Skin of body (tissue), 2 donors: ENCODE measurements around the gene KIAA0232. TPM values are rescaled to one million over a fixed set of nuclear protein-coding genes. Genes with fewer than 3 reads are reported as not detected.

Source experiments
- DNase-seq: peaks from one replicate; lab custom pipeline; 2025; lab: John Stamatoyannopoulos, UW
- total RNA-seq: library from RNA; depleted of rRNA; stranded (reverse); fragments of >200 nt; gene quantifications from one replicate; pipeline ENCODE4 v1.2.3, GENCODE V29; 2014

KIAA0232 gene, protein sequence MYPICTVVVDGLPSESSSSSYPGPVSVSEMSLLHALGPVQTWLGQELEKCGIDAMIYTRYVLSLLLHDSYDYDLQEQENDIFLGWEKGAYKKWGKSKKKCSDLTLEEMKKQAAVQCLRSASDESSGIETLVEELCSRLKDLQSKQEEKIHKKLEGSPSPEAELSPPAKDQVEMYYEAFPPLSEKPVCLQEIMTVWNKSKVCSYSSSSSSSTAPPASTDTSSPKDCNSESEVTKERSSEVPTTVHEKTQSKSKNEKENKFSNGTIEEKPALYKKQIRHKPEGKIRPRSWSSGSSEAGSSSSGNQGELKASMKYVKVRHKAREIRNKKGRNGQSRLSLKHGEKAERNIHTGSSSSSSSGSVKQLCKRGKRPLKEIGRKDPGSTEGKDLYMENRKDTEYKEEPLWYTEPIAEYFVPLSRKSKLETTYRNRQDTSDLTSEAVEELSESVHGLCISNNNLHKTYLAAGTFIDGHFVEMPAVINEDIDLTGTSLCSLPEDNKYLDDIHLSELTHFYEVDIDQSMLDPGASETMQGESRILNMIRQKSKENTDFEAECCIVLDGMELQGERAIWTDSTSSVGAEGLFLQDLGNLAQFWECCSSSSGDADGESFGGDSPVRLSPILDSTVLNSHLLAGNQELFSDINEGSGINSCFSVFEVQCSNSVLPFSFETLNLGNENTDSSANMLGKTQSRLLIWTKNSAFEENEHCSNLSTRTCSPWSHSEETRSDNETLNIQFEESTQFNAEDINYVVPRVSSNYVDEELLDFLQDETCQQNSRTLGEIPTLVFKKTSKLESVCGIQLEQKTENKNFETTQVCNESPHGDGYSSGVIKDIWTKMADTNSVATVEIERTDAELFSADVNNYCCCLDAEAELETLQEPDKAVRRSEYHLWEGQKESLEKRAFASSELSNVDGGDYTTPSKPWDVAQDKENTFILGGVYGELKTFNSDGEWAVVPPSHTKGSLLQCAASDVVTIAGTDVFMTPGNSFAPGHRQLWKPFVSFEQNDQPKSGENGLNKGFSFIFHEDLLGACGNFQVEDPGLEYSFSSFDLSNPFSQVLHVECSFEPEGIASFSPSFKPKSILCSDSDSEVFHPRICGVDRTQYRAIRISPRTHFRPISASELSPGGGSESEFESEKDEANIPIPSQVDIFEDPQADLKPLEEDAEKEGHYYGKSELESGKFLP (N-terminal part only)
- 26.8 TPM for total RNA-seq

DNA sequence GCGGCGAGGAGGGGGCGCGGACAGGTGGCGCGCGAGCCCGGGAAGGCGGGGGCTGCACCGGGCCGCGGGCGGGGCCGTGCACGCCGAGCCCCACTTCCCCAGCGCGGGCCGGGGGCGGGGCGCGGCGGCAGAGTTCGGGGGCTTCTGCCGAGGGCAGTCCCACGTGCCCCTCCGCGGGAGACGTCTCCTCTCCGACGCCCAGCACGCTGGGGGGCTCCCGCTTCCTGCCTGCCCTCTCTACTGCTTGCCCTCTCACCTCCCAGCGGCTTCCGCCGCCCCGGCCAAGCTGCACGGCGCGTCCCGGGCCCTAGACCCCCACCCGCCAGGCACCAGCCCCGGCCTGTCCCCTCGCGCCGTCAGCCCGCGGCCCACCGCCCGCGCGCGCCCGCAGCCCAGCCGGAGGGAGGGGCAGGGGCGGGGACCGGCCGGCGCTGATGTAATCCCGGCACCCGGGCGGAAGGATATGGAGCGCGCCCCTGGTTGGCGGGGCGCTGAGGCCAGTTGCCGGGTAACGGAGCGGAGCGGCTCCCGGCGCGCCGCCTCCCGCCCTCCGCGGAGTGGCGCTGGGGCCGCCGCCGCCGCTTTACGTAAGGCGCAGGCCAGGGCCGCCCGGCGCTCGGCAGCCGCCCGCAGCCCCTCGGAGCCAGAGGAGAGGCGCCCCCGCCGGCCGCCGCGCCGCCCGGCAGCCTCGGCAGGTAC, at the start of gene KIAA0232:
TSS of gene KIAA0232 (plus strand) at position 581 of the 699 bp plus-strand sequence. CDS start 41,727 bp downstream, outside the sequence.
- DNase-seq = peak; percentile 92

DNA sequence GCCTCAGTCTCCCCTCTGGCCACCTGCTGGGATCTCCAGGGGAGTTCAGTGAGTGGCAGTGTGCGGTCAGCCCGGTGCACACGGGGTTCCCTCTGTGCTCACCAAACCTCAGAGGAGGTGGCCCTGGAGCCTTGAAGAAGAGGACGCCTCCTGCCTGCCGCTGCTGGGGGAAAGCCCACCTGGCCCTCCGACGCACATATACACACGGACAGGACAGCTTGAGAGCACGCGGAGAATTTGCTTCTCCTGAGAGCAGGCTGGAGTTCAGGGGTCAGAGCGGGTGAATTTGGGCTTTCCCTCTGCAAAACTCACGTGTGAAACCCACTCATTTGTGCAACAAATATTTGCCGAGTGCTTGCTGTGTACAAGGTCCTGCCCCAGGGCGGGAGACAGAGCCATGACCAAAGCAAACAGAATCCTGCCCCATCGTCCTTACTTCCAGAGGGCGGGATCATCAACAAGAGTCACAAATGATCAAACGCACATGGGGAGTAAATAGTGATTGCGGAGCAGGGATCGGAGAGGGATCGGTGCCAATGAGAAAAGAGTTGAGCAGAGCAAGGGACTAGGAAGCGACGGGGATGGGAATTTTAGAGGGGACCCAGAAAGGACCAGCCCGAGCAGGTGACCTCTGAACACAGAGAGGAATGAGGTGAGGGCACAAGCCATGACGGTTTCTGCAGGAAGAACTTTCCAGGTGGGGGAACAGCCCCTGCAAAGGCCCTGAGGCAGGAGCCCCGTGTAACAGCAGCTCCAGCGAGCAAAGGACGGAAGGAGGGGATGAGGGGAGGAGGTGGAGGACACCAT, 49.0 kb upstream of the KIAA0232 start:
- DNase-seq = no peak

DNA sequence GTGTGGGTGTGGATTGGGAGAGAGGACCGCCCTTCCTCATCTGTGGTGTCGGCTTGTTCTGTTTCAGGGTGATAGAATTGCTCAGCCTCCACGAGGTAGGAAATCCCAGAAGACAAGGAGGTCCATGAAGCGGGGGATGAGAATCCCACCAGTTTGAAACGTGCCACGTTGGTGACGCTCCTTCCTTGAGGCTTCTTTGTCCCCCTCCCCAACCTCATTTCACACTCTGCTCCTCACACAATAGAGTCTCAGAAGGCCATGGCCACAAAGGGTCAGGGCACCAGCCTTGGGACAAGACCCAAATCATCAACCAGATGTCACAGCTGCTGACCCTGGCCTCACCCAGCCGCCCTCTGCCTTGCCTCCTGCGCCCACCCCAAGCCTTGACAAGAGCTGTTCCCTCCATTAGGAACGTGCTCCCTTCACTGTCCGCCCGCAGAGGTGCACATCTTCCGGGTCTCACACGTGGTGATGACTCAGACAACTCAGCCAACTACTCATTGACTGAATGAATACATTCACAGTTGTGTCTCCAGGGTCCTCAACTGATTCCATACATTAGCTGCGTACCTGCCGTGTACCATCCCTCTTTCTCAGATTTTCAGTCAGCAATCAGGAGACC, 48.3 kb upstream of the KIAA0232 start:
- DNase-seq = no peak

DNA sequence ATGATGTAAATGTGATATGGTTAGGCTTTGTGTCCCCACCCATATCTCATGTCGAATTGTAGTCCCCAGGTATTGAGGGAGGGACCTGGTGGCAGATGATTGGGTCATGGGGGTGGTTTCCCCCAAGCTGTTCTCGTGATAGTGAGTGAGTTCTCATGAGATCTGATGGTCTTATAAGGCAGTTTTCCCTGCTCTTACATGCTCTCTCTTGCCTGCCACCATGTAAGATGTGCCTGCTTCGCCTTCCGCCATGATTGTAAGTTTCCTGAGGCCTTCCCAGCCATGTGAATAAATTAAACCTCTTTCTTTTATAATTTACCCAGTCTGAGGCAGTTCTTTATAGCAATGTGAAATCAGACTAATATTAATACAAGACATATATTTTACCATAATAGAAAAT, 42.6 kb upstream of the KIAA0232 start:
- DNase-seq = no peak

DNA sequence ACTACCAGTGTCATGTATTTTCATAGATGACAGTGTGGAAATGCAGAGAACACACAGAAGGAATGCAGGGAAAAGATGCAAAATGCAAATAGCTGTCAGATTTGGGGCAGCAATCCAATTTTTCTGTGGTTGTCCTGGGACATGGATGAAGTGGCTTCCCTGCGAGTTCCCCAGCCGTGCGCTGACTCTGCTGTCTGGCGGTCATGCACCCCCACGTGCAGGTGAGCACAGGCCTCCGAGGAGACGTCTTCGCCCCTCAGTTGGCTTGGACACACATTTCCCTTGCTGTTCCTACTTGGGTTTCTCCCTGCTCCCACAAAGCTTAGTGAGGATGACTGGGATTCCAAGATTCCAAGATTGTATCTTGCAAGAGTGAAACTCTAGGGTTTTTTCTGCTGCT, 42.2 kb upstream of the KIAA0232 start:
- no peak for DNase-seq

DNA sequence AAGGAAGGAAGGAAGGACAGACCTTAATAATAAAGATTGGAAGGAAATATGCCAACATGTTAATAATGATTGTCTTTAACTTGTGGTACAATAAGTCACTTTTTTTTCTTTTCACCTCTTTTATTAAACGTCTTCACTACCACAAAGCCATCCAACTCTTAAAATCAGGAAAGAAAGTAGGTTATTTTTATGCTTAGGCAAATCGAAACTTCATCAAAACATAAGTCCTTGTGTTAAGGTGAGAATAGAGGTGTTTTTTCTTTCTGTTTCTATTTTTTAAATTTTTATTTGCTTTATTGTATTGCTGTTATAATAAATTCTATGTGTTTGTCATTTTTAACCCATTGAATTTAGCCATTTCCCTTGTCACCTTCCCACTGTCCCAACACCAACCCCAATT, 40.0 kb upstream of the KIAA0232 start:
- DNase-seq = no peak

DNA sequence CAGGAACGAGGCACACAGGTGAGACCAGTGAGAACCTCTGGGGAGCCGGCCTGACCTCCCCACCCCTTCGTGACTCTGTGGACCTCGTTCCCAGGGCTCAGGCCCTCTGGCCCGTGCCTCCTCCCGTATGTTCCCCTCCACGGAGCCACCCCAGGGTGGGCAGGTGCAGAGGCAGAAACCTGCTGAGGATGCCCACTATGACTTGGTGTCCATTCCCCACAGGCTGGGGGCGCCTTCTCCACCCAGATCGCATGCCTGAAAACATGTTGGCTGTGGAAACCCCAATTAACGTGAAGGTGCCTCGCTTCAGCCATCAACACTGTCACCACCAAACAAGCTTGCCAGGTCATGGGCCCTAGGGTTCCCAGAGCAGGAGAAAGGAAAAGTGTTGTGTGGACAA, 39.5 kb upstream of the KIAA0232 start:
- DNase-seq = no peak

DNA sequence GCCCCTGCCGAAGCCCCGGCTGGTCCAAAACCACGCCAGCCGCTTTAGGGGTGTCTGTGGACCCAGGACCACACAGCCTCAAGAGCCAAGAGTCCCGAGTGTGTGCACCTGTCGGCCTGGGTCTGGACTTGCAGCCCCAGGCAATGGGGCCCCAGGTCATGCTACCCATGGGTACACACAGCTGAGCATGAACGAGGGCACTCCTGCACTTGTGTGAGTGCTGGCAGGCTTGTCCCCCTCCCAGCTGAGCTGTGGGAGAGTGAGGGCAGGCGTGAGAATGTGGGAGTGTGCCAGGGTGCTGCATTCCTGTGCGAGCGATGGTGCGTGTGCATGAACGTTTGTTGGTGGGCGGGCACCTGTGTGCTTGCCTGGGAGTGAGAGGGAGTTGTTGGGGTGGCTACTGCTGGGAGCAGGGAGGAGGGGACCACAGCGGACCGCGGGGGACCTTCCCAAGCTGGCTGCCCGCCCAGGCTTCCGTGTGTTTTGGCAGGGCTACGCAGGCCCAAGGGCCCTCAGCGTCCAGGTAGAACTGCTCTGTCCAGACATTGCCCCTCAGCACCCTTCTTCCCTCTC, 35.7 kb upstream of the KIAA0232 start:
- no peak for DNase-seq

DNA sequence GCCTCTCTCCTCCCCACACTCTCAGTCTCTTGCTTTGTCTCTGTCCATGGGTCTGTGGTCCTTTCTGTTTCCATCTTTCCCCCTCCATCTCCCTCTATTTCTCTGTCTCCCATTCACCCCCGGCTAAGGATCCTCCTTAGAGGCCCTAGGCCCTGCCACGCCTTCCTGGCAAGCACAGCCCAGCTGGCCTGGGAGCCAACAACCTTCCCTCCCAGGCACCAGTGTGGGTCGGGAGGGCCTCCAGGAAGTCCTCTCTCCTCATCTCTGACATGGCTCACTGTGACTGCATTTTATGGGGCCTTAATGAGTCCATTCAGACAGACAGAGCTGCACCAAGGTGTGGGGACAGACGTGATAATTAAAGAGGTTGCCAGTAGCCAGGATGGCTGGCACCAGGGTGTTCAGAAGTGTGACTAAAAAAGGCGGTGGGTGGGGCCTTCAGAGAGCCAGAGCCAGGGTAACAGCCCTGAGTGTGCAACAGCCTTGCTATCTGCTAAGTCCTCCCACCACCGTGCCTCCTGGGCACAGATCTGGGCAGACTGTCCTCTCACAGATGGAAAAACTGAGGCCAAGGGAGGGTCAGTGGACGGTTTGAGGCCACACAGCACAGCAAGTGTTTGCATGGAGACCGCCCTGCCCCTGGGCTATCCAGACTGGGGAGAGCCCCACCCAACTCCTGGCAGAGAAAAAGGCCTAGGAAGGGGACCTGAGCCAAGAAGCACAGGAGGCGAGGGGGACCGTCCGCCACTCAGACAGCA, 35.1 kb upstream of the KIAA0232 start:
- no peak for DNase-seq

DNA sequence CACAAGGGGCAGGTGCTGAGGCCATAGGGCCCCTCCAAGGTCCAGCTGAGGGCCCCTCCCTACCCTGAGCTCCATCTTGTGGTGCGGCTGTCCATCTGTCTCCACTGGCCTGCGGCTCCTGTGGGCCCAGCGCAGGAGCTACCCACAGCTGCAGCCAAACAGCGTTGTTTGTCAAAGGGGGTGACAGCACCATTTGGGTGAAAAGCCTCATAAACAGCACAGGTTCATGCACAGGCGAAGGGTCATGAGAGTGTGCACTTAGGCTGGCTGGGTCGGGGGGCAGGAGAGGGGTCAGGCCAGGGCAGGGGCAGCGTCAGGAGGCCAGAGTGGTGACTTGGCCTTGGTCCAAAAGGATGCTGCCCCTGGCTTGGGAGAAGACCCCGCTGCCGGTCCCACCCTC, 34.2 kb upstream of the KIAA0232 start:
- no peak for DNase-seq

DNA sequence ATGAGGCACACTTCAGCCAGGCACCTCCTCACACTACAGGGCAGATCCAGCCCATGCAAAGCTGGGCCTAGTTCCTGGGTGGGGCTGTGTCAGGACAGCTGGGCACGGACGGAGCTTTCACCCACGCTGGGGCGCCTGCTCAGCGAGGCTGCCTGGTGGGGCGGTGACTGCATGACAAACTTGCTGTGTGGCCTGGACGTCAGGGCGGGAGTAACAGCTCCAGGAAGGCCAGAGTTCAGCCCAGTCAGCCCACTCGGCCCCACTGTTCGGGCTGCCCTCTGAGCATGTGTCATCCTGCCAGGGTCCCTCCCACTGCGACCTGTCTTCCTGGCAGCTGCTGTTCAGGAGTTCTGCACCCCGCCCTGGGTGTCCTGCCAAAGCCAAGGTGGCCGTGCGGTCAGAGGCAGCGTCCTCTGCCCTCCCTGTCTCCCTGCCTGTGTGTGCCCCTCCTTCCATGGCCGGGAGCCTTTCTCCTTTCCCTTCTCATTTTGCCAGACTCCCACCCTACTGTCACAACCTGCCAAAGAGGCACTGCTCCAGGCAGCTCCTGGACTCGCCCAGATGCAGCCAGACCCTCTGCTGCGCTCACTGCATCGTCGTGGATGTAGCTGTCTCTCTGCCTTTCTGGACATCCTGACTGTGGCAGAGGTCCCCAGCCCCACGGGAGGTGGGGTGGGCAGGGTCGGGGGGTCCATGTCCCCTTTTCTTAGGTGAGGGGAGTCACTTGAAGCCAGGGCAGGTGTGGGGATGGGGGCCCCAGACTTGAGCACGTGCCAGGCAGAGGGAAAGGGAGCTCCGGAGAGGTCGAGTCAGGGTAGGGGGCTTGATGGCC, 33.0 kb upstream of the KIAA0232 start:
- DNase-seq = no peak

DNA sequence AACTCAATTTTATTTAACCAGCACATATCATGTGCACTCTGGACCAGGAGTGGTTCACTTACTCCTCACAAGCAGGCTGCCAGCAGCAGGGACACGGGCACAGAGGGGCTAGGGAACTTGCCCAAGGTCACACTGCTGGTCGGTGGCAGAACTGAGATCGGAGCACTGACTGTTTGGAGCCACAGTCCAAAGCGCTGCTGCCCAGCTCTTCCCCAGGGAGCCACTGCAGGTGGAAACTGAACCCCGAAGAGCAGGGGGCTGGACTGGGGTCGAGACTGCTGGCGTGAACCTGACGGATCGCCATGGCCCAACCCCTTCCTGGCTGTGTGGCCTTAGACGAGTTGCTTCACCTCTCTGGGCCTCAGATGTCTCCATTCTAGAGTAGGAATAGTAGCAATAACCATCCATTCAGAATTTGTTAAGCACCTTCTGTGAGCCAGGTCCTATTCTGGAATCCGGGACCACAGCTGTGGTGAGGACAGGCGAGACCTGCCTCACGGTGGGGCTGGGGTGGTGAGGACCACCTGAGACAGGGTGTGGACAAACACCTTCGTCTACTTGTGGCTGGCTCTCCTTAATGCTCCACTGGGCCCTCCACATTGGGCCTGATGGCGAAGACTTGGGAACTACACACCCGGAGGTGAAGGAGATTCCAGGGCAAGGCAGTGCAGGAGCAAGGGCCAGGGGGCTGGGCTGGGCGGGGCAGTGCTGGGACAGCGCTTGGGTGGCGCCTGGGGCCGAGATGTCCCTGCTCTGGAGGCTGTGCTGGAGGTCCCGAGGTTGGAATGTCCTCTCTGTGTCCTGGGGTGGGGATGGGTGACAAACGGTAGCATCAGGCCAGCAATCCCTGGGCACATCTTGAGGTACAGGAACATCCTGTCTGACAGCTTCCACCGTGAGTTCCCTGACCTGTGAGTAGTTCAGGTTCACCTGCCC, 32.0 kb upstream of the KIAA0232 start:
- DNase-seq = no peak

DNA sequence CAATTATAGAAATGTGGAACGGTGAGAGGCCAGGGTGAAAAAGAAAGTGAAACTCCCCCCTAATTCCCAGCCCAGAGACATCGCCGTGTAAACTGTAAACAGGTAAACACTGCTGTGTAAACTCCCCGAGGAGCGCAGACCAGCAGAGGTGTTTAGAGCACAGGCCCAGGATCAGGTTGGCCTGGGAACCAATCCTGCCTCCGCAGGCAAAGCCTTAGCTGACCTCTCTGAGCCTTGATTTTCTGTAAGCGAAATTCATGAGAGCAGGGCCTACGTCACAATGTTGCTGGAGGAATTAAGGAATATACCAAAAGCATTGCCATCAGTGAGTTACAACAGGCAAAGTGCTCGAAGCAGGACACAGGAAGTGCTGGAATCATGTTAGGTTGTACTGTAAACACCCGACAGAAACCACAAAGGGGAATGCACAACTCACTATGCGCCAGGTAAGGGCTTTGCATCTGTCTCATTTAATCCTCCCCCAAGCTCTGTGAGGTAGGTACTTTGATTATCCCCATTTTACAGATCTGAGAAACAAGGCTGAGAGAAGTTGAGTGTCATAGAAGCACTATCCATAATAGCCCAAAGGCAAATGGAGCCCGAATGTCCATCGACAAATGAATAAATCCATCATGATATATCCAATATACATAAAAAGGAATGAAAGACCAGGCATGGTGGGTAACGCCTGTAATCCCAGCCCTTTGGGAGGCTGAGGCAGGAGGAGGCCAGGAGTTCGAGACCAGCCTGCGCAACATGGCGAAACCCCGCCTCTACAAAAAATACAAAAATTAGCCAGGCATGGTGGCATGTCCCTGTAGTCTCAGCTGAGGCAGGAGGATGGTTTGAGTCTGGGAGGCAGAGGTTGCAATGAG, 30.7 kb upstream of the KIAA0232 start:
- no peak for DNase-seq

DNA sequence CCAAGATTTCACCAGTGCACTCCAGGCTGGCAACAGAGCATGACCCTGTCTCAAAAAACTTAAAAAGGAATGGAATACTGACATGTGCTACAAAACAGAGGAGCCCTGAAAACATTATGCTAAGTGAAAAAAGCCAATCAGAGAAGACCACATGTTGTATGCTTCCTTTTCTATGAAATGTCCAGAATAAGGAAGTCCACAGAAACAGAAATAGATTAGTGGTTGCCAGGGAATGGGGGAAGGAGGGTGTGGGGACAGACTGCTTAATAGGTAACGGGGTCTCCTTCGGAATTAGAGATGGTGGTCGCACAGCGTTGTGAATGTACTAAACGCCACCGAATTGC, 30.1 kb upstream of the KIAA0232 start:
- no peak for DNase-seq

DNA sequence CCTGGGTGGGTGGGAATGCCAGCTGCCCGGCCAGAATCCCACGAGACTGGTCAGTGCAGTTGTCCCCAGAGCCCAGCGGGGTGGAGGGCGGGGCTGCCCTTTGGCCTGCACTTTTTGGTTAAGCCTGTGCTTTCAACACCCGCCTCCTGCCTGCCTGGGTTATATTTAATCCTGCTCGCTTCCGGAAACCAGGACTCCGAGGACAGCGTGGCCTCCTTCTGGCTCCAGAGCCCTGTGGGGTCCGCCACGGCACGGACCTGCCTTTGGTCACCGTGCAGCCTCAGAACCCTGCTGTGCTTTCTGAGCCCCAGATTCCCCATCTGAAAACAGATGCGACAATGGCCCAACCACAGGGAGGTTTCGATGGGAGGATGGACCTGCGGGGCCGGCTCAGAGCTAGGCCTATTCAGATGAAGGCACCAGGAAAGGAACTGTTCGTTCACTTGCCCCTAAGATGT, 29.4 kb upstream of the KIAA0232 start:
- no peak for DNase-seq

DNA sequence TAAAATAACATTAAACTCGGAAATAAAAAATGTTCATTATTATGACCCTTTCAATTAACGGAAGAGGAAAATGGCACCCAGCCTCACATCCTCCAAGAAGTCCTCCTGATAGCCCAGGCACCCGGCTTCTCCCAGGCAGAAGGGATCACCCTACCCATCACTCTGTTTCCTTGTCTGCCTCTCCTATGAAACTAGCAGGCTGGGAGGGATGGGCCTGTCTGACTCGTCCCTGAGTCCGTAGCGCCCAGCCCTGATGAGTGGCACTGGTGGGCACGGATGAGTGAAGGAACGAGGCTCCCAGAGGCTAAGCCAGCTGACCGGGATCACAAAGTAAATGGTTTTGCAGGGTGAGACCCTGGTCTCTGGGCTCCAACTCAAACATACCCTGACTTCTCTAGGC, 28.6 kb upstream of the KIAA0232 start:
- no peak for DNase-seq
